ENCODE data around the gene LPAR1.

GRCh38 chr9:110975969-110976368 is 62.3 kb downstream of the LPAR1 start:
- TF ChIP-seq CTCF (IDR thresholded peaks at IDR 0.05) = no peak
- TF ChIP-seq EZH2 (IDR thresholded peaks at IDR 0.05; ENCODE audit: borderline replicate concordance, insufficient read depth, low read depth, low read length, poor library complexity, severe bottlenecking) = no peak

Measured in B cell (primary cell).